Measurements from ENCODE around the gene PBX3. TPM values are rescaled to one million over a fixed set of nuclear protein-coding genes. Genes with fewer than 3 reads are reported as not detected.

Gene PBX3
- total RNA-seq, 2 donors from 2014 or later = 54.8 to 65.3 TPM

DNA sequence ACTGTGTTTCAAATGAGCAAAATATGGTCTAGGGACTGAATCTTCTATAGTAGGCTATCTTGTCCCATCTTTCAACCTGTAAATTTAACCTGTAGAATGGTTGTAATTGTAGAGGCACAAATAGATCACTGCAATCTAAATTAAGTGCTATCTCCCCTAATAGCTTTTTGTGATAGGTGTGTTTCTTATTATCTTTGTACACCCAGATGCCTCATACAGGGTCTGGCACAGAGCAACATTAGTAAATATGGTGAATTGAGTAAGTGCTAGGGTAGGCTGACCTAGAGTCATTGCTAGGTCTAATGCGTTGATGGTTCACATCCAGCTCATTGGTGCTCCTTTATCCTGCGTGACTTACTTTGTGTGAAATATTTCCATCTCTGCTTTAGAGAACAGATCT lies 100.6 kb downstream of the PBX3 start:
- DNase-seq = no peak
- intact Hi-C loops (cut with DNase I) = no loop called here
- ATAC-seq = no peak

DNA sequence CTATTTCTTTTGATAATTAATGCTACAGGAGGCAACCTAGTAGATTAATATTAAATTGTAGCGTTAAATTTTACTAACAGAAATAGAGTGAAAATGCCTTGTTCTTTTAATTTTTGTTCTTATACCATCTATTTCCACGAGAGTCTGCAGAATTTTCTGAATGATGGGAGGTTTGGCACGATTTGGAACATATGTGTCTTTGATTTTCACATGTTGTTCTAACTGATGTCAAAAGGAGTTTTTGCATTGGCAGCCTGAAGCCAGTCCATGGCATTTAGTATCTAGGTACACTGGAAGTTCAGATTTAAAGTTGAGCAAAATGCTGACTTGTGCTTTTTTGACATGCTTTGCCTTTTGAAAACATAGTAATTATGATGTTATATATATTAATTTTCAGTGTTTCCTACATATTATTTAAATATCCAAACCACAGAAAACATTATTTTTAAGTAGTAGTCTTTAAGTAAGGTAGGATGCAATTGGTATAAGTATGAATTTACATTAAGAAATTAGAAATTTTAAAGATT lies 103.0 kb downstream of the PBX3 start:
- intact Hi-C loops (cut with DNase I) = no loop called here
- ATAC-seq (no peak), DNase-seq (no peak)

DNA sequence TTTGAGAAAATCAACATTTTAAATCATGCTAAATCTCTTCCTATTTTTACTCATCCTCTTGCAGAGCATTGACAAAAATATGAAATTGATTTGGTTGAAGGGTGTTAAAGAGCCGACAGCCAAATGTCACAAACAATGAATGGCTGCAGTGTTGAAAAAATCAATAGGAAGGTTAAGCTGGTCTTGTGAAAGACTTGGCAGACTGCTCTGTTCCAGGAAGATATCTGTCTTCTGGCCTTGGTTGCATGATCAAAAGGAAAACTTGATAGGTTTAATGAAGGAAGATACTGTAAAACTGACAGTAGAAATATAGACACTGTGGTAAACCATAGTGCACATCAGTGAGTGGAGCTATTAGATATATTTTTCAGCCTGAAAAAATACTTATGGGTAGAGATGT lies 103.6 kb downstream of the PBX3 start:
- intact Hi-C loops (cut with DNase I) = no loop called here
- ATAC-seq = no peak

DNA sequence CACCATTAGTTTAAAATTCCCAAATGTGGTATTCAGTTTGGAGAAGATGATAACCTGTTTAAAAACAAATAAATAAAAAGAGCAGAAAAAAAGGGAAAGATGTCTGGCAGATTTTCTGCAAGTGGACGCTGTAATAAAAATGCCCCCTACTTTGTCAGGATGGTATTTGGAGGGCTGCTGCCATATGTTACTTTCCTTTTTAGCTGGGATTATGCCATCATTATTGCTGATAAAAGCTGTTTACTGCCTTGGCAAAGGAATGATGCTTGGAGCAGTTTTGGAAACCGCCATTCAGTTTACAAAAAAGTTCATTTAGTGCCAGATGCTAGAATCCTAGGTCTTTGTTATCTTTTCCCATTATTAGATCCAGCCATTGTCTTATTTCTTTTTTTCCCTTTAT lies 104.8 kb downstream of the PBX3 start:
- DNase-seq (no peak), ATAC-seq (no peak)
- intact Hi-C loops (cut with DNase I) = no loop called here

More for the DNA sequence above, 103.6 kb downstream of the PBX3 start:
- no peak for DNase-seq

DNA sequence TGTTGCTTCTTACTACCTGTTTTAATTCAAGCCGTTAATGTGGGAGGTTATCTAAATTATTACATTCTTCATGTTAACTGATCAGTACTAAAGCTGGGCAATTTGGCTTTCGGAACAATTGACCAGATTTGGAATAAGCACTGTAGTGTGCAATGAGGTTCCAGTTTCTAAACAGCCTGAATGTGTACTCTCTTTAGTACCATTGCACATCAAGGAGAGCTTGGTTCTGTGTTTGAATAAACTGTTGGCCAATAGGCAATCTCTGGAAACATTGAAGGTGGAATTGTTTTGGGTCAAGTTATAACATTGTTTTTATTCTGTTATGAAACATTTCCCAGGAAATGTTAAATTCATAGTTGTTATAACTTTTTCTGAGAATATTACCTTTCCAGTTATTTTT lies 105.2 kb downstream of the PBX3 start:
- intact Hi-C loops (cut with DNase I) = no loop called here
- DNase-seq = no peak
- no peak for ATAC-seq

DNA sequence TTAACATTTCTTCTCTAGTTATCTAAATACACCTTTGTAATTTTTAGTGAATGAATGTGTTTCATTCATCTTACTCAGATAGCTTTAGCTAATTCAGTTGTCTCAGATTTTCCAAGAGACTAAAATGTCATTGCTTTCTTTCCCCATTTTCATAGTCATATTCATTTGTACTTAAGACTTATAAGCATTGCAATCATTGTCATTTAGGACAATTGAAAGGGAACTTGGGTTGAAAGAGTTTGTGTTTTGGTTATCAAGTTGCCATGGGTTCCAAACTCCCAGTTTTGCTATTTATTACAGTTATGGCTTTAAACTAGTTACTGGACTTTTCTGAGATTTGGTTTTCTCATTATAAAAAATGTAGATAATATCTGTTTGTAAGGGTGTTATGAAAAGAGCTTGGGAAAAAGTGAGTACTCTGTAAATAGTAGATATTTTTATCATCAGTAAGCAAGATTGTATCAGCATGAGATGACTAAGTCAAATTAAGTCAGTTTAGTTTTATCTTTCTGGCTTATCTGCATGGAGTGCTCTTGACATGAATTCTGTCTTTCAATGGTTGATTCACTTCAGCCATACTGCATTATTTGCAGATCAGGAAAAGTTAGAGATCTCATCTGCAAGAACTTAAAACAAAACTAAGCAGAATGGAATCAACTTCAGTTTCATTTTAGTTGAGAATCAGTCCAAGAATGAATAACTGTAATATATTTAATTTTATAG lies 107.5 kb downstream of the PBX3 start:
- no peak for ATAC-seq
- intact Hi-C loops (cut with DNase I) = no loop called here
- no peak for DNase-seq

DNA sequence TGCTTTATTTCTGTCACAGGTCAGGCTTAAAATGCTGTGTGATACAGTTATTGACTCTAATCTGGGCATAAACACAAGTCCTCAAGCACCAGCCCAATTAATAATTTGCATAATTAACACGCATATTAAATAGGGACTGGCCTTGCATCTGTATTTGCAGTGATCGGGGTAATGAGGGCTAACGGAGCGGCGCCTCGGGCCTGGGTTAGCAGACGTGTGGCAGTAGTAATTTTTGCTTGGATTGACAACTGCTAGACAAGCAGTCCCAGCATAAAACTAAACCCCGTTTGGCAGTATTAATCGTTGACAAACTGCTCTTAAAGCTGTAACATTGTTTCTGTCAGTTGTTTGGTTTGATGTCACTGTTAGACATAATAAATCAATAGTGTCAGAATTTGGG lies 109.2 kb downstream of the PBX3 start:
- ATAC-seq = no peak
- DNase-seq = no peak
- intact Hi-C loops (cut with DNase I) = no loop called here

DNA sequence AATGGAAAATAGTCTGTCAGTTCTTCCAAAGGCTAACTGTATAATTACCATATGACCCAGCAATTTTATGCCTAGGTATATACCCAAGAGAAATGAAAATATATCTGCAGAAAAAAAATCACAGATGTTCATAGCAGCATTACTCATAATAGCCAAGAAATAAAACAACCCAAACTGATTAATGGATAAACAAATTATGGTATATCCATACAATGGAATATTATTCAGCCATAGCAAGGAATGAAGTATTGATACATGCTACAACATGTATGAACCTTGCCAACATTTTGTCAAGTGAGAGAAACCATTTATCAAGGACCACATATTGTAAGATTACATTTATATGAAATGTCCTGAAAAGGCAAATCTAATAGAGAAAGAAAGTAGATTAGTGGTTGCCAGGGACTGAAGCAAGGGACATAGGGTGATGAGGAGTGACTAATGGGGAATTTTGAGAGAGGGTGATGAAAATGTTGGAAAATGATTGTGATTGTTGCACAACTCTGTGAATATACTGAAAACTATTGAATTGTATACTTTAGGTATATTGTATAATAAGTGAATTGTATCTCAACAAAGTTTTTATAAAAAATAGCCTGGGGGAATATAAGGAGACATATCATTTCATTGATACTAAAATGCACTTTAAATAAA lies 114.4 kb downstream of the PBX3 start:
- ATAC-seq (no peak), DNase-seq (no peak)
- intact Hi-C loops (cut with DNase I) = no loop called here

DNA sequence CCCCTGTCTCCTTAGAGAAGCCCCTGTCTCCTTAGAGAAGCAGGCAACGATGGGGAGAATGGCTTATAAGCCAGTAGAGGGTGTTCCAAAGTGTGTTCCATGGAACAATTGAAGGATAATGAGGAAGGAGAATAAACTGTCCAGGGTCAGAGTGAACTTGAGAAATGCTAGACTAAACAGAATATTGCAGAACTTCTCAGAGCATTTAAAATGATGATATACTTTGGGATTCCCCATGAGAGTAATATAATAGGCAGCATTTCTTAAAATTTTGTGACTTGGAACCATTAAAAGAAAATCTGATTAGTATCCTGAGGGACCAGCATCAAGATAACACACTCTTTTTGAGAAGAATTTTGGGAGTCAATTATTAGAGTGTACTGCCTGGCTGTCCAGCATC lies 116.8 kb downstream of the PBX3 start:
- intact Hi-C loops (cut with DNase I) = no loop called here
- DNase-seq (no peak), ATAC-seq (no peak)

DNA sequence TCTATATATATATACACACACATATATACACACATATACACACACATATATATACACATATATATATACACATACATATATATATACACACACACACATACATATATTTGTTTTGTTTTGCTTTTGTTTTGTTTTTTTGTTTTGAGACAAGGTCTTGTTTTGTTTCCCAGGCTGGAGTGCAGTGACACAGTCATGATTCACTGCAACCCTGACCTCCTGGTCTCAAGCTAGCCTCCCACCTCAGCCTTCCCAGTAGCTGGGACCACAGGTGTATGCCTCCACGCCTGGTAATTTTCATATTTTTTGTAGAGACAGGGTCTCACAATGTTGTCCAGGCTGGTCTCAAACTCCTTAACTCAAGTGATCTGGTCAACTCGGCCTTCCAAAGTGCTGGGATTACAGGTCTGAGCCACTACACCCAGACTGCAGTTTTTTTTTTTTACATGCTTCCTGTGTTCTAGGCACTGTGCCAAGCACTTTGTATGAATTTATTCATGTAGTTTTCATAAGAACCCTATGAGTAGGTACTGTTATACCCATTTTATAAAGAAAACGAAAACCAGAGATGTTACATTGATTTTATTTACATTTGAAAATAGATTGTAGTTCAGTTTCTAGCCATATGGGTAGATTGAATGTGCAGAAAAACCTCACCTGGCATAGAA lies 120.7 kb downstream of the PBX3 start:
- ATAC-seq (no peak), DNase-seq (no peak)
- intact Hi-C loops (cut with DNase I) = no loop called here

DNA sequence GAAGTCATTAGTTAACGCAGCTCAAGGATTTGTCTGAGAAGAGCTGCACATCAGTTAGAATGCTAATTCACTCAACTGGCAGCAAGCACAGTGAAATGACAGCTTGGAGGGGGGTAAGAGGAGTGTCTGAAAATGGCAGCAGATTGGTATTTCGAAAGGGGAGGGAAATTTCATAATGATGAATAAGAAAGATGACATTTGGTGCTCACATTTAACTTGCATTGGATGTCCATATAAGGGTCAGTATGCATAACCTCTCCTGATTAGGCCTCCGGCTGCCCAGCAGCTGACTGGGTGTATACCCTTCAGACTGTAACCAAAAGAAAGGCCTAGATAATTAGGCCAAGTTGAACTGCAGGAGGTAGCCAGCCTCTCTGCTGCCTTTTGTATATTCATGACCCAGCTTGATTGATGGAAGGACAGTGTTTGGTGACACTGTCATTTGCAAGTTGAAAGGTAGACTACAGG lies 131.0 kb downstream of the PBX3 start:
- intact Hi-C loops (cut with DNase I) = no loop called here
- no peak for DNase-seq
- ATAC-seq = peak in 1 of 2 donors; percentile 70

DNA sequence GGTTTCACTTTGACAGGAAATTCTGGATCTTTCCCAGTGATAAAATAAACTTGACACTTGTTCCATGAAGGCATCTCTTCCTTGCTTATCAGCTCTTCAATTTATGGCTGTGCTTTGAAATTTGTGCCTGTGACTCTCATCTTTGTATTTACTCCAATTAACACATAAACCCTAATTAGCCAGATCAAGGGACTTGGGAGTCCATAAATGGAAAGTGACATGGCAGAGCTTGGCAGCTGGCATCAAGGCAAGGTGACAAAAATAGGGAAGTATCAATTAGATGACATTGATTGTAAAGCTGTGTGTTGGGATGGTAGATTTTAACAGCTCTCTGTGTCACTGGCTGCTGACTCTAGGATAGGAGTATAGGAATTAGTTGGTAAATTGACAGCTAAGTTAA lies 133.9 kb downstream of the PBX3 start:
- DNase-seq (no peak), ATAC-seq (no peak)
- intact Hi-C loops (cut with DNase I) = no loop called here

DNA sequence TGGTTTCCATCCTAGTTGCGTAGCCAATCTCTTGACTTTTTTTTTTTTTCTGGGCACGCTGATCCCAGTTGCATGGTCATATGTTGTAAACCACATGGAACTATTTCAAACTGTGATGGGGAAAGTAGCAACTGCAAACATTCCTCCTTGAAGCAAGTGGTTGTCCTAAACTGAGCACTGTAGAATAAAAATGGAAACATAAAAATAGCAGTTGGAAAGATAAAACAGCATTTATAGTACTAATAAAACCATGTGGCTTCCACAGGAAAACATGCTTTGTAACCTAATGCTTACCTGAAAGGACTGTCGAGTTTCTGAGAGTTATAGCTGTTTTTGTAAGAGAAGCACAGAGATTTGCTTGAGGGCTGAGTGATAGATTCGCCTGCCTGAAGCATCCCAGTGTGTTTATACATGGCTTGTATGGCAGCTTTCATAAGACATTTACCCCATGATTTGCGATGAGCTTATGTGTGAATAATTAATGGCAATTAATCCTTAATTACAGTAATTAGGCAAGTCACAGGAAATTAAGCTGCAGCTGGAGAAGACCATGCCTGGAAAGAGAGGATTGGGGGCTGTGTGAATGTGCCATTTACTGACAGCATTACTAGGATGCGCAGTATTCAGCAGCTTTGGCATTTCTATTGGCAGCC lies 136.5 kb downstream of the PBX3 start:
- ATAC-seq = peak in 1 of 2 donors; percentile 50

DNA sequence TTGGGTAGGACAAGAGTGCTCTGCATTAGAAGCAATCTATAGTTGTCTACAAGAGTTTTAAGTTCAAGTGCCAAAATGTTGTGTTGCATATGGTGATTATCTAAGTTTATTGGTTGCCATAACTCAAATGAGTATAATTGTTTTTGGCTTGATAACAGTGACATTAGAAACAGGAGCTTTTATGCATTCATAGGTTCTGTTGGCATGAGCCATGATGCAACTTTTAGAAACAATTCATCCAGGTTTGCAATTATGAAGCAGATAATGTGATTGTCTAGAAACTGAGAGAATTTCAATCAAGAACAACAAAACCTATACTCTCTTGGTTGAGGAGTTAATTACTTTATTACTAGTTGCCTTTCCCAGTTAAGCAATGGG lies 137.0 kb downstream of the PBX3 start:
- intact Hi-C loops (cut with DNase I) = no loop called here
- ATAC-seq = no peak

More for the DNA sequence above, 136.5 kb downstream of the PBX3 start:
- intact Hi-C loops (cut with DNase I) = no loop called here
- no peak for DNase-seq

DNA sequence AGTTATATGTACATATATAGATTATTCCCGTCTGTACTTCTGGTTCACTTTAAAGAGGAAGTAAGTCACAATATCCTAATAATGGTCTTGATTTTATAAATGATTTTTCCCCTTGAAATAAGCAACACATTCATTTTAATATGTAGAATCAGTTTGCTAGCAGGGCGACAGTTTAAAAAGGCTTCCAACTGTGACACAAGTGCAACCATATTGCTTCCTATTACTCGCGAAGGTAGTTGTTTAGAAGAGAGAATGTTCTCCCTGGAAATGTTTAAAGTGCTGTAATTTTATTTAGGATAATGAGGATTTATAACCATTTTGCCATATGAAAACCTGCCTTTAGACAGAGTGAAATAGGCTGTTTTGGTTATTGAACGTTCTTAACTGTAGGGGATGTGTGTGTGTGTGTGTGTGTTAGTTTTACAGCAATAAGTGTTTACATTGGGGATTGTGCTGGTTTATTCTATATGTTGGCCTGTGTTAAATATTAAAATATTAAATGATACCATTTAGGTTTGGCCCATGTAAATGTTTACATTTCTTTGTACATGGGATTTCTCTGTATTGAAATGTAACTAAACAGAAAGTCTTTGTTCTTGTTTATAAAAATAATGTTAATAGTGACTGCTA lies 138.3 kb downstream of the PBX3 start:
- ATAC-seq (no peak), DNase-seq (no peak)
- intact Hi-C loops (cut with DNase I) = no loop called here

More for the DNA sequence above, 137.0 kb downstream of the PBX3 start:
- DNase-seq = no peak

DNA sequence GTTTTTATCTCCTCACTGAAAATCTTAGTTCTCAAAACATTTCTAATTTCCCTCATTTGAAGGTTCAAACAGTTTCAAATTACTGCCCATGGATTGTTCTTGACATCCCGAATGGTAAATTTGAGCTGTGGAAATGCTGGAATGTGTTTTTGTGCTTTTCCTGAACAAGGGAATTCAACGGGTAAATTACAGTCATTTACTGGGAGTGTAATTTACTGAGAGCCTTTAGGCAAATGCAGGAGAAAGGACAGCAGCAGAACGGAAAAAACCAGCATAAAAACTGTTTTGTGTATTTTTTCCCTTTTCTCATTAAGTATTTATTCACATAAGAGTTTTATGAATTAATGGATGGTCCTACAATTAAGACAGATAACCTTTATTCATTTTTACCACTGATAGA lies 139.2 kb downstream of the PBX3 start:
- DNase-seq (no peak), ATAC-seq (no peak)
- intact Hi-C loops (cut with DNase I) = no loop called here

DNA sequence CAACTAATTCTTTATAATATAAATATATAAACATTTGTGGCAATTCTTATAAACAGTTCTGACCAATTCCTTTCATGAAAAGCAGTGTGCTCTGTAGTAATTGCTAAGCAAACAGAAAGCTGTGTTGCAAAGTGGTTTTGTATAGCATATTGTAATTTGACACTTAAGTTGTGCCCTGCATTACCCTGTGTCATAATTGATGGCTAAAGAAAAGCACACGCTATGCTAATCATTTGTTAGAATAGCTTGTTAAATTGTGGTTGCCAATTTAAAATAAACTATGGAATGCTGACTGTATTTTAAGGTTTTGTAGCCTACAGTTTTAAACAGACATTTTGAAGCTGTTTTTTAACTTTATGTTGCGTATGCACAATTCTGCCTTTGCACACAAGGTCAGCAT lies 140.0 kb downstream of the PBX3 start:
- no peak for DNase-seq
- intact Hi-C loops (cut with DNase I) = no loop called here
- ATAC-seq = no peak

DNA sequence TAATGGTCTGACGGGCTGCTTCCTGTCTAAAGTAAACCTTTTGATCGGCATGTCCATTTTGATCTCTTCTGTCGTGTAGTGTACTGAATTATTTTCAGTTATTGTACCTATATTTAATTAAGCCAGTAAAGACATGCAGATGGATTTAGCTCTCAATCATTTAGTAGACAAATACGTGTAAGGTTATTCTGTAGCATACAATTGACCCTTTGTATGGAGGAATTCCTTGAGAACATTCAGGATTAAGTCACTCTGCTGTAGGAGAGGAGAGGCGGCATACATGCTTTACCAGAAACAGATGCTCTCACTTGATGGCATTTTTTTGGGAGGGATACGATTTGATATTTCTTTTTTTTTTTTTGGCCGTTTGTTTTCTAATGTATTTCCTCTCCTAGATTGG lies 141.0 kb downstream of the PBX3 start:
- no peak for DNase-seq
- ATAC-seq = no peak
- intact Hi-C loops (cut with DNase I) = loop anchor here in 1 of 2 donors (2.0 kb wide), 1 partner anchor 137 kb away; no protein-coding TSS in a partner anchor

DNA sequence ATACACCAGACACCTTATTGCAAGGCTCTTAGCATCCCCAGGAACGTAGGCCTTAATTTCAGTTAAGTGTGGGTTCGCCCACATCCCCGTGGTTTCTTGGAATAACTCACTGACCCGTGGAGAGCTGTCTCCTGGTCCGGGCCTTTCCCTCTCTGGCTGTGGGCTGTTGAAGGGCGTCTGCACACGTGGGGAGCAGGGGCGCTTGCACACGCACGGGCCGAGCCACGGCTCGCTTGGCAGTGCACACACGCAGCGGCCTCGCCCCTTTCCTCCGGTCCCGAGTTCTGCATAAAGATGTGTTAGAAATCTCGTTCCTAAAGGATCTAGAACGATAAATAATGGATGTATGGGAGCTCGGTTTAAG lies 141.9 kb downstream of the PBX3 start:
- ATAC-seq = peak; percentile 82 to 85
- intact Hi-C loops (cut with DNase I) = loop anchor here in 1 of 2 donors (2.0 kb wide), 1 partner anchor 138 kb away; no protein-coding TSS in a partner anchor

More for the DNA sequence above, 141.9 kb downstream of the PBX3 start:
- peak; percentile 43 for DNase-seq
